BJ (cell line): ENCODE data around the gene PEX10. TPM values are rescaled to one million over a fixed set of nuclear protein-coding genes. Genes with fewer than 3 reads are reported as not detected.

Experiments used
- CTCF ChIA-PET: fragments of 350-600 bp; formaldehyde crosslinking; extraction: SDS; loops from one replicate; lab custom pipeline; 2021; ENCODE audit warnings: antibody characterized with exemption, inconsistent platforms; lab: Yijun Ruan, JAX
- POLR2A ChIA-PET: fragments of 300-600 bp; sonication (Branson Sonifier 250); formaldehyde crosslinking; extraction: SDS; loops from one replicate; lab custom pipeline; 2021; ENCODE audit warnings: antibody characterized with exemption; lab: Charles Lee
- DNase-seq: peaks from one replicate; pipeline ENCODE4 v3.0.0-alpha.2; 2011; ENCODE audit warnings: low read depth
- H3K27me3 ChIP-seq: 2 replicates; pipeline ENCODE4 v1.6.0; 2011; ENCODE audit warnings: low read length; ENCODE audit not compliant: control insufficient read depth, insufficient read depth
- H3K36me3 ChIP-seq: 2 replicates; pipeline ENCODE4 v1.5.1; 2011; ENCODE audit warnings: low read length; ENCODE audit not compliant: control insufficient read depth, insufficient read depth
- H3K4me3 ChIP-seq: 2 replicates; pipeline ENCODE4 v1.5.1; 2011; ENCODE audit warnings: low read depth, mild to moderate bottlenecking, control low read depth, low read length
- CTCF ChIP-seq: IDR thresholded peaks from 2 replicates; pipeline ENCODE4 v1.5.1; 2011; ENCODE audit warnings: low read depth, mild to moderate bottlenecking, control low read depth, inconsistent platforms, low read length, moderate library complexity; ENCODE audit not compliant: insufficient read depth
- polyA plus RNA-seq: library from polyadenylated mRNA; depleted of rRNA; stranded (reverse); fragments of >200 nt; gene quantifications from 2 replicates; pipeline ENCODE4 v1.2.3, GENCODE V29; 2011

PEX10 gene
- polyA plus RNA-seq, 1 experiment = 23.6 TPM

DNA sequence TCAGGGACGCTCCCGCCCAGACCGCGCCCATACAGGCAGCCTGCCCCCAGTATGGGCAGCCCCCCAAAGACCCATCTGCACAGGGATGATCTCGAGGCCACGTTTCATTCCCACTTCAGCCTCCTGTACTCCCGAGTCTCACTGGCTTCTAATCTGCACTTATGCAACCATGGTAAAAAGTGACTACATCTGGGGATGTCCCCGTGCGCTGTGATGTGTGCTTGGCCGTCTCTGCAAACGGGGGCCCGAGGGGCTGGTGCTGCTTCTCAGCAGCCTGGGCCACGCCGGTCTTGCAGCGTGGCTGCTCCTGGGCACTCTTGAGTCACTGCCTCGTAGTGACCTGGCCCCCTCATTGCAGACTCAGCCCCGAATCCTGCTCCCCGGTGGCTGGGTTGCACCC, 46.3 kb upstream of the PEX10 start:
- Histone ChIP-seq H3K36me3 (no peaks in the 10 kb centered on the region), H3K27me3 (peaks cover 12% of the 10 kb centered on the region), H3K4me3 (no peak overlapping the region)
- ChIA-PET POLR2A (no interaction called here), CTCF (interaction anchor here (1.5 kb wide), 1 partner anchor 10 kb away, joined by 3 read pairs; no protein-coding TSS in a partner anchor)
- no peak for DNase-seq
- TF ChIP-seq CTCF = no peak

DNA sequence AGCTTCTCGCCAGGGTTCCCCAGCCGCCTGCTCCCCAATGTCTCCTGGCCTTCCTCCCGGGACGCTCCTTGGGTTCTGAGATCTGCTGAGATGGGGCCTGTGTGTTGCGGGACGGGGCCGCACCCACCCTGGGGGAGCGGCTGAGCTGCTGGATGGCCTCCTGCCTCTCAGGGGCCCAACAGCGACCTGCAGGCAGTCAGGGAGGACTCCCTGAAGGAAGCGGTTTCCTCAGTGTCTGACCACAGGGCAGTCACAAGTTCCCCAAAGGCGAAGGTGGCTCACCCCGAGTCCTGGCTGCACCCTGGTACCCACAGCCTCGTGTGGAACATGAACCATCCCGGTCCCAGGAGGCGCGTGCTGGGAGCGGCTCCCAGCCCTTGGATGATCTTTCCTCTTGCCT, 45.1 kb upstream of the PEX10 start:
- H3K36me3 ChIP-seq = no peaks in the 10 kb centered on the region
- POLR2A ChIA-PET = no interaction called here
- H3K27me3 ChIP-seq = peaks cover 4% of the 10 kb centered on the region; the same call in 1 of the 2 replicates
- H3K4me3 ChIP-seq = no peak overlapping the region
- CTCF ChIA-PET = no interaction called here
- no peak for TF ChIP-seq CTCF
- DNase-seq = no peak

- TF ChIP-seq CTCF = no peak
- CTCF ChIA-PET = no interaction called here
- Histone ChIP-seq H3K36me3 (no peaks in the 10 kb centered on the region), H3K27me3 (no peaks in the 10 kb centered on the region), H3K4me3 (no peak overlapping the region)
- POLR2A ChIA-PET = no interaction called here
- no peak for DNase-seq
These were observed 43.4 kb upstream of the PEX10 start for GRCh38 chr1:2455757-2456156.

DNA sequence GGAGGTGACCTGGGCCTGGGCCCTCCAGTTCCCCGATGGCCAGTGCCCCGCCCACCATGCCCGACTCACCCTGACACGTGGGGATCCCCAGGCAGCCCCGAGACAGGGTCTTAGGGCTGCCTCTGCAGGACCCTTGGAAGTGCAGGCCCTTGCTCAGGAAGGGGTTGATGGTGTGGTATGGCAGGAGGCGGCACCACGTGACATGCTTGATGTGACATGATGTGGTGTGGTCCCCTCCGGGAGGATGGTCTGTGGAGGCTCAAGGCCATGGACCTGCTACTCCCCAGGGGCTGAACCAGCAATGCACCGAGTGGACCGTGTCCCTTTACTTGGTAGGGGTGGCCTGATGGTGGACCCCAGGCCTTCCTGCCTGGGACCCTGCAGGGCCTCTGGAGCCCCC, 41.9 kb upstream of the PEX10 start:
- no peaks in the 10 kb centered on the region for H3K27me3 ChIP-seq
- H3K36me3 ChIP-seq = no peaks in the 10 kb centered on the region
- POLR2A ChIA-PET = no interaction called here
- TF ChIP-seq CTCF = no peak
- CTCF ChIA-PET = no interaction called here
- no peak for DNase-seq
- no peak overlapping the region for H3K4me3 ChIP-seq

DNA sequence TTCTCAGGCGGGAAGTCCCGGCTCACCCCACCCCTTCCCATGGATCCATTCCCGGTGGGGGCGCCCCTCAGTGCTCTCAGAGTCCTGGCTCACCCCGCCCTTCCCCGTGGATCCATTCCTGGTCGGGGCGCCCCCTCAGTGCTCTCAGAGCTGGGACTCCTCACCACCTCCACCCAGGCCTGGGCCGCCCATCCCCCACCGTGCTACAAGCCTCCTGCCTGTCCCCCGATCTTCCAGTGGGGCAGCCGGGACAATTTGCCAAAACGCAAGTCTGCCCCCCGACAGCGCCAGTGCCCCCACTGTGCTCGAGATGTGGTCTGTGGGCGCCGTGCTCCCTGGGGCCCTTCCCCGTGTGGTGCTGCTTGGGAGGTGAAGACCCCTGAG, 40.6 kb upstream of the PEX10 start:
- no peak for TF ChIP-seq CTCF
- DNase-seq = no peak
- ChIA-PET POLR2A (no interaction called here), CTCF (no interaction called here)
- no peak overlapping the region for H3K4me3 ChIP-seq
- no peaks in the 10 kb centered on the region for H3K36me3 ChIP-seq
- no peaks in the 10 kb centered on the region for H3K27me3 ChIP-seq
